ENCODE measurements around the gene MYCT1. TPM values are rescaled to one million over a fixed set of nuclear protein-coding genes. Genes with fewer than 3 reads are reported as not detected.

Gene MYCT1
- total and polyA plus RNA-seq, 2 of the 8 experiments (the other 6 are each of a cell fraction or from before 2014, with no cell fraction given): 0.39 to 3.3 TPM

DNA sequence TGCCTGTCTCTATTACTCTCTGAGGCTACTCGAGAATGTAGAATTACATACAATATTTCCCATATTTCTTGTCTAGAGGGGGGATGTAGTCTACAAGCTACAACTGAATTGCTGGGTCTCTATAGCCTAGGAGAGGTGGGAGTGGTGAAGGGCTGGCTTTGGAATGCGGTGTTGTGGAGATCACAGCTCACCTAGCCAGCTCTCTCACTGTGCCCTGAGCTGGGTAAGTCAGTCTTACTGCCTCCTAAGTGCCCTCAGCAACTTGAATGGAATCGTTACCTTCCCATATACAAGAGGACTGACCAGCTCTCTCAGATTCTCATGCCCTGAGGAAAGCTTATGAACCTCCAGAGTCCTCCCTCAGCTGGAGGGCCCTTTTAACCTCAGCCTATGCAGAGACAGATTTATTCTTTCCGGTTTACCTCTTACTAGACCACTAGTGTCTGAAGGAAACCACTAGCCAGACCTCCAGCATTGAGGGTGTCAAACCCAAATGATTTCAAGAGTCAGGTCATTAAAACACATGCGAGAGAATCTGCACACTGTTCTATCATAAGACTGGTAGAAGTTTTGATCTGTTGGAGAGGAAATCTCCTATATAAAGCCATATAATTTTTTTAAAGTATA, 73.5 kb downstream of the MYCT1 start:
- H2BK12ac ChIP-seq (ENCODE audit: low read depth, low read length): no peak overlapping the region
- no peak overlapping the region for H3K4me2 ChIP-seq (ENCODE audit: insufficient read depth in 1 of 2, low read depth in 2 of 2, low read length in 2 of 2)
- H4K91ac ChIP-seq (replicated peaks; ENCODE audit: insufficient read length, low read length): no peak overlapping the region
- H4K8ac ChIP-seq (ENCODE audit: extremely low read depth, insufficient read depth, low read length): no peak overlapping the region
- H3K14ac ChIP-seq (ENCODE audit: insufficient read length): no peak overlapping the region
- ChIA-PET POLR2A (ENCODE audit: partially characterized antibody) (no interaction called here), CTCF (ENCODE audit: partially characterized antibody) (interaction anchor here (1.0 to 1.7 kb wide), 5 partner anchors 11 to 183 kb away, joined by 3 to 5 read pairs (median 3); no protein-coding TSS in a partner anchor)
- H3K27me3 ChIP-seq (replicated peaks in 1 of 4; ENCODE audit: control insufficient read depth in 3 of 4, extremely low read depth in 1 of 4, insufficient read depth in 3 of 4, low read length in 3 of 4): no peaks in the 10 kb centered on the region
- H2BK120ac ChIP-seq (replicated peaks; ENCODE audit: low read depth, low read length): no peak overlapping the region
- no peak overlapping the region for H2BK20ac ChIP-seq (ENCODE audit: low read length)
- no peak overlapping the region for H4K5ac ChIP-seq (ENCODE audit: insufficient read length, low read depth, low read length)
- H3K36me3 ChIP-seq (ENCODE audit: control insufficient read depth in 2 of 4, insufficient read depth in 4 of 4, low read length in 3 of 4): no peaks in the 10 kb centered on the region
- H3K23ac ChIP-seq (ENCODE audit: insufficient read length): no peak overlapping the region
- H3K79me1 ChIP-seq (ENCODE audit: low read depth, low read length): no peaks in the 10 kb centered on the region
- no peak for TF ChIP-seq TBP (IDR thresholded peaks at IDR 0.05; ENCODE audit: low read depth, low read length)
- TF ChIP-seq BCL11A (IDR thresholded peaks at IDR 0.05; ENCODE audit: low read depth in 2 of 2, low read length in 2 of 2): no peak
- TF ChIP-seq CEBPB (IDR thresholded peaks at IDR 0.05; ENCODE audit: low read depth, low read length): no peak
- no peak for TF ChIP-seq SP2 (IDR thresholded peaks at IDR 0.05; ENCODE audit: low read length)
- TF ChIP-seq TAF1 (IDR thresholded peaks at IDR 0.05; ENCODE audit: low read depth, low read length): no peak
- no peak for TF ChIP-seq EGR1 (IDR thresholded peaks at IDR 0.05; ENCODE audit: borderline replicate concordance, low read depth, low read length)
- TF ChIP-seq BRCA1 (IDR thresholded peaks at IDR 0.05; ENCODE audit: low read depth, low read length): no peak
- TF ChIP-seq TEAD4 (IDR thresholded peaks at IDR 0.05; ENCODE audit: low read depth, low read length): no peak
- FAIRE-seq (no peak), DNase-seq (ENCODE audit: low read depth in 1 of 2, low spot score in 2 of 2) (no peak)
- H3K4ac ChIP-seq (replicated peaks; ENCODE audit: insufficient read length, low read depth, low read length): no peak overlapping the region
- 91% methylated on average over 5 of the region's 5 CpGs; no CpG with 5 or more reads in 1 of the 2 experiments for WGBS, 2 experiments (ENCODE audit: extremely low coverage in 1 of 2, insufficient coverage in 1 of 2, insufficient read length in 1 of 2, insufficient replicate concordance in 2 of 2, low coverage in 1 of 2, low lambda C conversion rate in 2 of 2, missing lambda C conversion rate in 1 of 2)
- peak overlapping the region; percentile 9; the same call in 1 of the 2 replicates for H2AFZ ChIP-seq (ENCODE audit: low read length)
- no peak overlapping the region for H3K18ac ChIP-seq (ENCODE audit: extremely low read depth, low read length)
- H3K4me1 ChIP-seq (replicated peaks in 1 of 4; ENCODE audit: control insufficient read depth in 3 of 4, insufficient read depth in 4 of 4, low read length in 3 of 4): no peaks in the 10 kb centered on the region
- no peak overlapping the region for H2AK5ac ChIP-seq (ENCODE audit: low read depth, low read length)
- H3K27ac ChIP-seq (ENCODE audit: low read depth, low read length): no peak overlapping the region
- H4K20me1 ChIP-seq (replicated peaks in 1 of 2; ENCODE audit: control insufficient read depth in 1 of 2, insufficient read depth in 2 of 2, low read length in 2 of 2): no peaks in the 10 kb centered on the region
- H3K4me3 ChIP-seq (ENCODE audit: extremely low read depth in 1 of 4, insufficient read depth in 2 of 4, low read depth in 3 of 4, low read length in 4 of 4): no peak overlapping the region
- no peak overlapping the region for H3K9ac ChIP-seq (replicated peaks in 1 of 4; ENCODE audit: extremely low read depth in 1 of 4, low read depth in 3 of 4, low read length in 3 of 4)
- no peaks in the 10 kb centered on the region for H3K79me2 ChIP-seq (ENCODE audit: control insufficient read depth in 1 of 2, insufficient read depth in 2 of 2, low read length in 2 of 2)
- H3K23me2 ChIP-seq (ENCODE audit: low read depth, low read length): no peaks in the 10 kb centered on the region
- H3K9me3 ChIP-seq (ENCODE audit: insufficient read depth in 2 of 2, low read depth in 1 of 2, low read length in 1 of 2): no peaks in the 10 kb centered on the region
- no peak overlapping the region for H2BK5ac ChIP-seq (ENCODE audit: low read depth, low read length)
- H3K56ac ChIP-seq (replicated peaks; ENCODE audit: insufficient read length, low read depth, low read length): no peak overlapping the region
- H2BK15ac ChIP-seq (ENCODE audit: low read length): no peak overlapping the region
